IPS-15b (cell line): ENCODE measurements around the gene DIABLO.

Source experiments
- H3K27me3 ChIP-seq: one replicate; pipeline ENCODE4 v1.6.1; 2013; ENCODE audit warnings: low read length; ENCODE audit not compliant: control insufficient read depth, insufficient read depth
- H3K36me3 ChIP-seq: one replicate; pipeline ENCODE4 v1.6.1; 2013; ENCODE audit warnings: low read length; ENCODE audit not compliant: control insufficient read depth, insufficient read depth
- H3K4me1 ChIP-seq: one replicate; pipeline ENCODE4 v1.6.1; 2013; ENCODE audit warnings: mild to moderate bottlenecking, low read length; ENCODE audit not compliant: control insufficient read depth, insufficient read depth
- H3K4me3 ChIP-seq: one replicate; pipeline ENCODE4 v1.5.1; 2013; ENCODE audit warnings: low read depth, low read length
- H3K9ac ChIP-seq: one replicate; pipeline ENCODE4 v1.6.1; 2013; ENCODE audit warnings: low read depth, mild to moderate bottlenecking, low read length
- H3K9me3 ChIP-seq: one replicate; pipeline ENCODE4 v1.6.1; 2013; ENCODE audit warnings: mild to moderate bottlenecking, low read length; ENCODE audit not compliant: control insufficient read depth, insufficient read depth

DIABLO gene

GRCh38 chr12:122200541-122201175 is 25.2 kb downstream of the DIABLO start:
- no peaks in the 10 kb centered on the region for H3K9me3 ChIP-seq
- no peaks in the 10 kb centered on the region for H3K36me3 ChIP-seq
- H3K27me3 ChIP-seq = peaks cover 30% of the 10 kb centered on the region
- H3K4me1 ChIP-seq = no peaks in the 10 kb centered on the region
- H3K4me3 ChIP-seq = no peak overlapping the region
- no peak overlapping the region for H3K9ac ChIP-seq

DNA sequence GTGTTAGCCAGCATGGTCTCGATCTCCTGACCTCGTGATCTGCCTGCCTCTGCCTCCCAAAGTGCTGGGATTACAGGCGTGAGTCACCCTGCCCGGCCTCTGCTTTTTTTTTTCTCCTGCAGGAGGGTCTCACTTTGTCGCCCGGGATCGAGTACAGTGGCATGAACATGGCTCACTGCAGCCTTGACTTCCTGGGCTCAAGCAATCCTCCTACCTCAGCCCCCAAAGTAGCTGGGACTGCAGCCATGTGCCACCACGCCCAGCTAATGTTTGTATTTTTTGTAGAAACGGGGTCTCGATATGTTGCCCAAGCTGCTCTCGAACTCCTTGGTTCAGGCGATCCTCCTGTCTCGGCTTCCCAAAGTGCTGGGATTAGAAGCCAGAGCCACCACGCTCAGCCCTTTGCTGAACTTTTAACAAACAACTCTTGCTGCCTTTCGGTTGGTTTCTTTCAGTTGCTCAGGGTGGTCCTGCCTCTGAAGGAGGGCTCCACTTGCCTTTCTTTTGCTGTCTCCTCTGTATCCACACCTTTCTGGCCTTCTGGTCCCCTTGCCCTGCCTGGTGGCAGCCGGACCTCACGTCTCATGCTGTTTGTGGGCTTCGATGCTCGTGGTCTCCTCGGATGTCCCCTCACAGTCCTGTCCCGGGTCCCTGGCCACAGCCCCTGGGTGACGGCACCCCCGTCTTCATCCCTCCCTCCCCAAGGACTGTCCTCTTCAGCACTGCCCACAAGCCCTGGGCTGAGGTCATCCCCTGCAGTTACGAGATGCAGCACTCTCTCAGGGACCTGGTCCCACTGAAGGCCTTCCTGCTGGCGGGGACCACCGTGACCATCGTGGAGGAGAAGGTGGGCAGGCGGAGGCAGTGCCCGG is 26.1 kb downstream of the DIABLO start:
- Histone ChIP-seq H3K4me1 (no peaks in the 10 kb centered on the region), H3K36me3 (no peaks in the 10 kb centered on the region), H3K9me3 (no peaks in the 10 kb centered on the region), H3K27me3 (peaks cover 21% of the 10 kb centered on the region), H3K9ac (no peak overlapping the region), H3K4me3 (no peak overlapping the region)

- Histone ChIP-seq H3K4me3 (no peak overlapping the region), H3K9ac (no peak overlapping the region), H3K36me3 (no peaks in the 10 kb centered on the region), H3K27me3 (peaks cover 12% of the 10 kb centered on the region), H3K4me1 (no peaks in the 10 kb centered on the region), H3K9me3 (no peaks in the 10 kb centered on the region)
Measured at GRCh38 chr12:122197612-122197966, 28.3 kb downstream of the DIABLO start.

- H3K9me3 ChIP-seq = no peaks in the 10 kb centered on the region
- no peak overlapping the region for H3K4me3 ChIP-seq
- no peaks in the 10 kb centered on the region for H3K4me1 ChIP-seq
- no peaks in the 10 kb centered on the region for H3K36me3 ChIP-seq
- peaks cover 3% of the 10 kb centered on the region for H3K27me3 ChIP-seq
- no peak overlapping the region for H3K9ac ChIP-seq
Measured at GRCh38 chr12:122195405-122195804, 30.4 kb downstream of the DIABLO start.

GRCh38 chr12:122194804-122195203 is 31.0 kb downstream of the DIABLO start:
- Histone ChIP-seq H3K9ac (no peak overlapping the region), H3K4me1 (no peaks in the 10 kb centered on the region)

GRCh38 chr12:122192441-122192840 is 33.4 kb downstream of the DIABLO start:
- Histone ChIP-seq H3K9ac (no peak overlapping the region), H3K4me1 (no peaks in the 10 kb centered on the region), H3K4me3 (no peak overlapping the region), H3K27me3 (peaks cover 3% of the 10 kb centered on the region), H3K9me3 (no peaks in the 10 kb centered on the region), H3K36me3 (no peaks in the 10 kb centered on the region)

More at GRCh38 chr12:122194804-122195203, 31.0 kb downstream of the DIABLO start:
- Histone ChIP-seq H3K4me3 (no peak overlapping the region), H3K36me3 (no peaks in the 10 kb centered on the region), H3K27me3 (peaks cover 3% of the 10 kb centered on the region), H3K9me3 (no peaks in the 10 kb centered on the region)

- Histone ChIP-seq H3K27me3 (no peaks in the 10 kb centered on the region), H3K9ac (no peak overlapping the region), H3K4me1 (no peaks in the 10 kb centered on the region), H3K36me3 (no peaks in the 10 kb centered on the region), H3K4me3 (no peak overlapping the region), H3K9me3 (no peaks in the 10 kb centered on the region)
Measured at GRCh38 chr12:122190842-122191668, 34.8 kb downstream of the DIABLO start.

- no peaks in the 10 kb centered on the region for H3K36me3 ChIP-seq
- H3K4me1 ChIP-seq = no peaks in the 10 kb centered on the region
- no peak overlapping the region for H3K4me3 ChIP-seq
- H3K27me3 ChIP-seq = no peaks in the 10 kb centered on the region
- H3K9me3 ChIP-seq = no peaks in the 10 kb centered on the region
- H3K9ac ChIP-seq = no peak overlapping the region
Measured at GRCh38 chr12:122189626-122190475, 36.0 kb downstream of the DIABLO start.

DNA sequence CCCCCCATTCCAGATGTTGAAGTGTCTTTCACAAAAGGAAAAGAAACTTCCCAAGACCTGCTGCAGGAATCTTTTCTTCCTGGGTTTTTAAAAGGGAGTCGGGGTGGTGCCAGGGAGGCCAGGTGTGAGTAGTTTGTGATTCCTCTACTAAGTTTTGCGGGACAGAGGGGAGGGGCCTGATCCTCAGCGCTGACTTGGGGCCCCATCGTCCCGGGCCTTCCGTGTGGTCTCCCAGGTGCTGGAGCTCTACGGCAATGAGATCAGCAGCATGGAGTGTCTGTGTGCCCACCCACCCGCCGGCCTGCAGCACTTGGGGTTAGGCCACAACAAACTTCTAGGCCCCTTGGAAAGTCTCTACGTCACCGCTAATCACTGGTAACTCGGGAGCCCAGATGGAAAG is 38.4 kb downstream of the DIABLO start:
- H3K36me3 ChIP-seq = no peaks in the 10 kb centered on the region

DNA sequence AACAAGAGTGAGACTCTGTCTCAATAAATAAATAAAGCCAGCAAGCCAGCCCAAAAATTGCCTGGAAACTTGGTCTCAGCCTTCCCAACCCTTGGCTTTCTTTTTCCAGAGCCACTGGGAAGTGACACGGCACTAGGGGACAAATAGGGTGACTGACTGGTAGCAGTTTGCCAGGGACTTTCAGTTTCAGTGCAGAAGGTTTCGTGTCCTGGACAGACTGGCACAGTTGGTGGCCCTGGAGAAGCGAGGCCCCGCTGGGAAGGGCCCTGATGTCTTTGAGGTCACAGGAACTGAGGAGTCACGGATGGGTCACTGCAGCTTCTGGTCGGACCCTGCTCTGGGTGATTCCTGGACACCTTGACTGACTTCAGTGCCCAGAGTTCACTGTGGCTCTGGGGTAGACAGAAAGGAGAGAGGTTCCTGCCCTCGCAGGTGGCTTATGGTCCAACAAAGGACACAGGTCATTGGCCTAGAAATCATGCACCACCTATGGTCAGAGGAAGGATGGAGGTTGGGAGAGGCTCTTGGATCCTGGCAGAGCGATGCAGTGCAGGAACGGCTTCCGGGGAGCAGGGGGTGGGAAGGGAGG is 40.3 kb downstream of the DIABLO start:
- Histone ChIP-seq H3K27me3 (peaks cover 4% of the 10 kb centered on the region), H3K36me3 (no peaks in the 10 kb centered on the region), H3K9me3 (no peaks in the 10 kb centered on the region), H3K4me3 (no peak overlapping the region), H3K4me1 (peaks cover 2% of the 10 kb centered on the region), H3K9ac (no peak overlapping the region)

More for the DNA sequence above, 38.4 kb downstream of the DIABLO start:
- peaks cover 2% of the 10 kb centered on the region for H3K4me1 ChIP-seq
- peaks cover 4% of the 10 kb centered on the region for H3K27me3 ChIP-seq
- no peak overlapping the region for H3K9ac ChIP-seq
- no peak overlapping the region for H3K4me3 ChIP-seq
- H3K9me3 ChIP-seq = no peaks in the 10 kb centered on the region

DNA sequence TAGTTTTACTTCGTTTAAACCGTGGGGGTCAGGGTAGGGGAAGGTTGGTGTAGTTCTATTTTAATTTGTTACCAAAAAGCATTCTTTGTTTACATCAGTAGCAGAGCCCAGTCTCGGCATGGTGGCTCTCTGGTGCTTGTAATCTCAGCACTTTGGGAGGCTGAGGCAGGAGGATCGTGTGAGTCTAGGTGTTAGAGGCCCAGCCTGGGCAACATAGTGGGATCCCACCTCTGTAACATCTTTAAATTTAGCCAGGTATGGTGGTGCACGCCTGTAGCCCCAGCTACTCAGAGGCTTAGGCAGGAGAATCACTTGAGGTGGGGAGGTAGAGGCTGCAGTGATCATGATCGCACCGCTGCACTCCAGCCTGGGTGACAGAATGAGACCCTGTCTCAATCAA is 40.8 kb downstream of the DIABLO start:
- H3K9ac ChIP-seq = no peak overlapping the region
- no peaks in the 10 kb centered on the region for H3K36me3 ChIP-seq
- H3K9me3 ChIP-seq = no peaks in the 10 kb centered on the region
- peaks cover 2% of the 10 kb centered on the region for H3K4me1 ChIP-seq
- peaks cover 4% of the 10 kb centered on the region for H3K27me3 ChIP-seq
- H3K4me3 ChIP-seq = no peak overlapping the region
